ENCODE measurements around the gene EIF2AK2. TPM values are rescaled to one million over a fixed set of nuclear protein-coding genes. Genes with fewer than 3 reads are reported as not detected.

EIF2AK2 gene
- polyA plus RNA-seq, 2 donors: 3.6 to 4.0 TPM

DNA sequence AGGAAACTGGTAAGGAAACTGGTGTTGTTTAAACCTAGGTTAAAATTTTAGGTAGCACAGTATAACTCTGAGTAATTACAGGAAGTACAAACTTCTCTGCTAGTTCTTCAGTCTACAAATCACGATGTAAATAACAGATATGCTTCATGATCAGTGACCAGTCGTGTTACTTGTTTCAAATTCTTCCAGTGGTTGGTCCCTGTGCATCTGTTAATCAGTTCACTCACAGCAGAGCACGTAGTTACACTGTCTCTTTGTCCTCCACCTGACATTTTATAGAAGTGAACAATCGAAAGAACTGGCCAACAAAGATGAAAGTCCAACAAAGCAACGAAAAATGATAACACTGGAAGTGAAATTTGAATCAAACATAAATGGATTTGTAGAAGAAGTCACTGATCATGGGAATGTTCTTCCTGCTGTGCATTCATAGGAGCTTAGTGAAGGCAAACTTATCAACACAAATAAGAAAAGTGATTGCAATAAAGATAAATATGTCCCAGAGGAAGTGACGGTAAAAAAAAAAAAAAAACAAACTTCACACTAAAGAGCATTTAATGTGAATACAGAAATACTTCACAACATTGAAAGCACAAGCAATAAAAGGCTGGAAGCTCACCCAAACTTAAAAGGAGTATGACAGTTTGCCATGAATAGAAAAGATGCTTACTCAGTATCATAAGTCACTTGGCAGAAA, 7.0 kb downstream of the EIF2AK2 start:
- H3K27me3 ChIP-seq (ENCODE audit: control insufficient read depth in 1 of 2, insufficient read depth in 2 of 2, low read length in 2 of 2): no peaks in the 10 kb centered on the region
- WGBS, 2 donors: 44 to 58% methylated on average over 6 of the region's 6 CpGs
- H3K36me3 ChIP-seq (ENCODE audit: control insufficient read depth in 2 of 2, insufficient read depth in 2 of 2, low read length in 1 of 2): peaks cover 0 to 5% of the 10 kb centered on the region in 2 donors
- no peaks in the 10 kb centered on the region for H3K4me1 ChIP-seq (ENCODE audit: control insufficient read depth in 2 of 2, insufficient read depth in 2 of 2, low read length in 1 of 2)
- no peaks in the 10 kb centered on the region for H3K9me3 ChIP-seq (ENCODE audit: control insufficient read depth in 2 of 2, insufficient read depth in 1 of 2, low read depth in 1 of 2, low read length in 1 of 2)
- H3K27ac ChIP-seq (ENCODE audit: low read depth in 2 of 2, low read length in 1 of 2): no peak overlapping the region
- no peak overlapping the region for H3K4me3 ChIP-seq (ENCODE audit: low read depth in 1 of 2, low read length in 2 of 2)

DNA sequence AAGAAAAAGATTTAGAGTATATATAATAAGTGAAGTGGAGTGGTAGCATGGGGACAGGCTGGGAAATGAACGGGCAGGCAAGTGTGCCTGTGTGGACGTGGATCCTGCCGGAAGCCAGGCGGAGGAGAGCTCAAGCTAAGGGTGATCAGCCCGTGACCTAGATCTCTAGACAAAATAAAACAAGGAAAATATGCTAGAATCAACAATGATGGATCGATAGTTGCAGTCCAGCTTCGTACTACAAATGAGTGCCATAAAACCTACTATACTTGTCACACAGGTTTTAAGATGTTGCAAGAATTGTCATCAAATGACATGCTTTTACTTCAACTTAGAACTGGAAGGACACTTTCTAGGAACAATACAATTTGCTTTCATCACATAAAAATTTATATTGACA, 8.5 kb downstream of the EIF2AK2 start:
- H3K36me3 ChIP-seq (ENCODE audit: control insufficient read depth in 2 of 2, insufficient read depth in 2 of 2, low read length in 1 of 2): peaks cover 5 to 6% of the 10 kb centered on the region in 2 donors
- no peak overlapping the region for H3K27ac ChIP-seq (ENCODE audit: low read depth in 2 of 2, low read length in 1 of 2)
- H3K4me1 ChIP-seq (ENCODE audit: control insufficient read depth in 2 of 2, insufficient read depth in 2 of 2, low read length in 1 of 2): no peaks in the 10 kb centered on the region
- H3K4me3 ChIP-seq (ENCODE audit: low read depth in 1 of 2, low read length in 2 of 2): no peak overlapping the region
- 71 to 86% methylated on average over 7 of the region's 7 CpGs for WGBS, 2 donors
- no peaks in the 10 kb centered on the region for H3K9me3 ChIP-seq (ENCODE audit: control insufficient read depth in 2 of 2, insufficient read depth in 1 of 2, low read depth in 1 of 2, low read length in 1 of 2)
- no peaks in the 10 kb centered on the region for H3K27me3 ChIP-seq (ENCODE audit: control insufficient read depth in 1 of 2, insufficient read depth in 2 of 2, low read length in 2 of 2)

DNA sequence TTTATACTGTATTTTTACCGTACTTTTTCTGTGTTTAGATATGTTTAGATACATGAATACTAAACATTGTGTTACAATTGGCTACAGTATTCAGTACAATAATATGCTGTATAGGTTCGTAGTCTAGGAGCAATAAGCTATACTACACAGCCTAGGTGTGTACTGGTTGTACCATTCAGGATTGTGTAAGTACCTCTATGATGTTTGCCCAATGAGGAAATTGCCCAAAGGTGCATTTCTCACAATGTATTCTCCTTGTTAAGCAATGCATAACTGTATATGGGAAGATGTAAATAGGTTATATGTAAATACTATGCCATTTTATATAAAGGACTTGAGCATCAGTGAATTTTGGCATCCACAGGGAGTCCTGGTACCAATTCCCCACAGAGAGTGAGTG, 10.7 kb downstream of the EIF2AK2 start:
- Histone ChIP-seq H3K27me3 (ENCODE audit: control insufficient read depth in 1 of 2, insufficient read depth in 2 of 2, low read length in 2 of 2) (no peaks in the 10 kb centered on the region), H3K4me1 (ENCODE audit: control insufficient read depth in 2 of 2, insufficient read depth in 2 of 2, low read length in 1 of 2) (no peaks in the 10 kb centered on the region), H3K36me3 (ENCODE audit: control insufficient read depth in 2 of 2, insufficient read depth in 2 of 2, low read length in 1 of 2) (peaks cover 5 to 6% of the 10 kb centered on the region in 2 donors), H3K9me3 (ENCODE audit: control insufficient read depth in 2 of 2, insufficient read depth in 1 of 2, low read depth in 1 of 2, low read length in 1 of 2) (no peaks in the 10 kb centered on the region), H3K4me3 (ENCODE audit: low read depth in 1 of 2, low read length in 2 of 2) (no peak overlapping the region), H3K27ac (ENCODE audit: low read depth in 2 of 2, low read length in 1 of 2) (no peak overlapping the region)
- 95 to 97% methylated on average over 2 of the region's 2 CpGs for WGBS, 2 donors

DNA sequence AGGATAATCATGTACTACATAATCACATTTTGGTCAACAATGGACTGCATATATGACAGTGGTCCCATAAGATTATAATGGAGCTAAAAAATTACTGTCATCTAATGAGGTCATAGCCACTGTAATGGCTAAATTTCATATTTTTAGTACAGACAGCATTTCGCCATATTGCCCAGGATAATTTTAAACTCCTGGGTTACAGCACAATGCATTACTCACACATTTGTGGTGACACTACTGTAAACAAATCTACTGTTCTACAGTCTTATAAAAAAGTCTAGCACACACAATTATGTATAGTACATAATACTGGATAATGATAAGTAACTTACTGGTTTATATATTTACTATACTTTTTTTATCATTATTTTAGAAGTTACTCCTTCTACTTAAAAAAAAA, 12.8 kb downstream of the EIF2AK2 start:
- H3K36me3 ChIP-seq (ENCODE audit: control insufficient read depth in 2 of 2, insufficient read depth in 2 of 2, low read length in 1 of 2): peaks cover 5 to 6% of the 10 kb centered on the region in 2 donors
- no peaks in the 10 kb centered on the region for H3K9me3 ChIP-seq (ENCODE audit: control insufficient read depth in 2 of 2, insufficient read depth in 1 of 2, low read depth in 1 of 2, low read length in 1 of 2)
- 92 to 95% methylated on average over 1 of the region's 1 CpG for WGBS, 2 donors
- H3K4me1 ChIP-seq (ENCODE audit: control insufficient read depth in 2 of 2, insufficient read depth in 2 of 2, low read length in 1 of 2): no peaks in the 10 kb centered on the region
- H3K4me3 ChIP-seq (ENCODE audit: low read depth in 1 of 2, low read length in 2 of 2): no peak overlapping the region
- no peaks in the 10 kb centered on the region for H3K27me3 ChIP-seq (ENCODE audit: control insufficient read depth in 1 of 2, insufficient read depth in 2 of 2, low read length in 2 of 2)
- H3K27ac ChIP-seq (ENCODE audit: low read depth in 2 of 2, low read length in 1 of 2): no peak overlapping the region

DNA sequence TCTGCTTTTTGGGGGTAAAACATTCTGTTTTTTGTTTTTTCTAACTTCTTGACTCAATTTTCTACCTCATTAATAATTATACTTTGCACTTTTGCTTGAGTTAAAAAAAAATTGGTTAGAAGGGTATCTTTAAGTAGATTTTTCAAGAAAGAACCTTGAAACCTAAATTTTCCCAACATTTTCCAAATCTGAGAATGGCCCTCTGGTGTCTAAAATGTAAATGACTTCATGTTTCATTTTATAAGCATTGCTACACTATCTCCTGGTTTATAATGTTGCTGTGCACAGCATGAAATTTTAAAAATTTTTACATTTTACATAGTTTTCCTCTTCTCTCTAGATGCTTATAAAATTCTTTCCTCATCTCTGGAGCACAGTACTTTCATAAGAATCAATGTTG, 14.2 kb downstream of the EIF2AK2 start:
- no peaks in the 10 kb centered on the region for H3K9me3 ChIP-seq (ENCODE audit: control insufficient read depth in 2 of 2, insufficient read depth in 1 of 2, low read depth in 1 of 2, low read length in 1 of 2)
- H3K27me3 ChIP-seq (ENCODE audit: control insufficient read depth in 1 of 2, insufficient read depth in 2 of 2, low read length in 2 of 2): no peaks in the 10 kb centered on the region
- H3K4me3 ChIP-seq (ENCODE audit: low read depth in 1 of 2, low read length in 2 of 2): no peak overlapping the region
- H3K36me3 ChIP-seq (ENCODE audit: control insufficient read depth in 2 of 2, insufficient read depth in 2 of 2, low read length in 1 of 2): peaks cover 5 to 6% of the 10 kb centered on the region in 2 donors
- no peak overlapping the region for H3K27ac ChIP-seq (ENCODE audit: low read depth in 2 of 2, low read length in 1 of 2)
- H3K4me1 ChIP-seq (ENCODE audit: control insufficient read depth in 2 of 2, insufficient read depth in 2 of 2, low read length in 1 of 2): no peaks in the 10 kb centered on the region

DNA sequence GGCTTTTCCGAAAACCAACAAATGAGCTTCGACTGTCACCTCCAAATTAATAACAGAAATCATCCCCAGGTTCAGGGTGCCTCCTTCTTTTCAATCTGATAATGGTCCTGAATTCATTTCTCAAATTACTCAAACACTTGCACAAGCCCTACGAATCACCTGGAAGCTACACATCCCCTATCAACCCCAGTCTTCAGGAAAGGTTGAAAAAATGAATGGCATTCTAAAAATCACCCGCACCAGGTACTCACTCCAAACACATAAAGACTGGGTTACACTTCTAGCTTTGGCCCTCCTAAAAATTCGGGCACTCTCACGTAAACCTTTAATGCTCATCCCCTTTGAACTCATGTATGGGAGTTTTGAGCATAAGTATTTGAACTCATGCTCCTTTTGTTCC, 23.9 kb downstream of the EIF2AK2 start:
- no peaks in the 10 kb centered on the region for H3K9me3 ChIP-seq (ENCODE audit: control insufficient read depth in 2 of 2, insufficient read depth in 1 of 2, low read depth in 1 of 2, low read length in 1 of 2)
- no peak overlapping the region for H3K27ac ChIP-seq (ENCODE audit: low read depth in 2 of 2, low read length in 1 of 2)
- 97% methylated on average over 6 of the region's 6 CpGs for WGBS, 2 donors
- no peaks in the 10 kb centered on the region for H3K27me3 ChIP-seq (ENCODE audit: control insufficient read depth in 1 of 2, insufficient read depth in 2 of 2, low read length in 2 of 2)
- H3K4me1 ChIP-seq (ENCODE audit: control insufficient read depth in 2 of 2, insufficient read depth in 2 of 2, low read length in 1 of 2): no peaks in the 10 kb centered on the region
- peaks cover 0 to 20% of the 10 kb centered on the region in 2 donors for H3K36me3 ChIP-seq (ENCODE audit: control insufficient read depth in 2 of 2, insufficient read depth in 2 of 2, low read length in 1 of 2)
- no peak overlapping the region for H3K4me3 ChIP-seq (ENCODE audit: low read depth in 1 of 2, low read length in 2 of 2)

DNA sequence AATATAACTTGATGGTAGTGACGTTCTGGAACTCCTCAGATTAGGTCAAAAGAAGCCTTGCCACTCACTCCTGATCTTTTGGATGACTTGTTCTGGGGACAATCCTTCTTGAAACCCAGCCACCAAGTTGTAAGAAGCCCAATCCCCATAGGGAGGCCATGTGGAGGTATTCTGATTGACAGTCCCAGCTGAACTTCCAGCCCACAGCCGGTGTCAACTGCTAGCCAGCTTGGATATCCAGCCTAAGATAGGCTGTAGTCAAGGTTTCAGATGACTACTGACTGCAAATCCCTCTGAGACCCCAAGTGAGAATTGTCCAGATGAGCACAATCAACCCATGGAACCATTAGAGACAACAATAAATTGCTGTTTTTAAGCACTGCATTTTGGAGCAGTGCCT, 31.4 kb downstream of the EIF2AK2 start:
- Histone ChIP-seq H3K27ac (ENCODE audit: low read depth in 2 of 2, low read length in 1 of 2) (no peak overlapping the region), H3K36me3 (ENCODE audit: control insufficient read depth in 2 of 2, insufficient read depth in 2 of 2, low read length in 1 of 2) (peaks cover 4 to 6% of the 10 kb centered on the region in 2 donors)
- WGBS, 2 donors: 96 to 97% methylated on average over 2 of the region's 2 CpGs

DNA sequence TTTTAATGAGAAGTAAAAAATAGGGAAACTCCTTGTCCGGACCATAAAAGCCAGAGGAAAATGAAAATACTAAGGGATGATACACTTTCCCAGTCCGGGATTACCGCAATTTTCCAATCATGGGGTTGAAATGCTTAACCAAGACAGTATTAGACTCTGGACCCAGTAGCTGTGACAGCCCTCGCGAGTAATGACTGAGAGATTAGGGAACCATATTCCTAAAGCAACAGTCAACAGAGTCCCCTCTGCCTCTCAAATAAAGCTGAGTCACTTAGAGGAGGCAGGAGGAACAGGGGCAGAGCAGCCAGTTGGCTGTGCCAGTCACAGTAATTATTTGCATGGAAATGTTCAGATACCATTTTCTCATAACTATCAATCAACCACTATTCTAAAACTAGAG, 37.6 kb downstream of the EIF2AK2 start:
- WGBS, 2 donors: 95 to 96% methylated on average over 5 of the region's 5 CpGs
- no peak overlapping the region for H3K27ac ChIP-seq (ENCODE audit: low read depth in 2 of 2, low read length in 1 of 2)
- H3K27me3 ChIP-seq (ENCODE audit: control insufficient read depth in 1 of 2, insufficient read depth in 2 of 2, low read length in 2 of 2): no peaks in the 10 kb centered on the region
- peaks cover 3 to 4% of the 10 kb centered on the region in 2 donors for H3K36me3 ChIP-seq (ENCODE audit: control insufficient read depth in 2 of 2, insufficient read depth in 2 of 2, low read length in 1 of 2)
- no peaks in the 10 kb centered on the region for H3K9me3 ChIP-seq (ENCODE audit: control insufficient read depth in 2 of 2, insufficient read depth in 1 of 2, low read depth in 1 of 2, low read length in 1 of 2)
- H3K4me3 ChIP-seq (ENCODE audit: low read depth in 1 of 2, low read length in 2 of 2): no peak overlapping the region
- H3K4me1 ChIP-seq (ENCODE audit: control insufficient read depth in 2 of 2, insufficient read depth in 2 of 2, low read length in 1 of 2): no peaks in the 10 kb centered on the region

More for the DNA sequence above, 31.4 kb downstream of the EIF2AK2 start:
- Histone ChIP-seq H3K9me3 (ENCODE audit: control insufficient read depth in 2 of 2, insufficient read depth in 1 of 2, low read depth in 1 of 2, low read length in 1 of 2) (no peaks in the 10 kb centered on the region), H3K27me3 (ENCODE audit: control insufficient read depth in 1 of 2, insufficient read depth in 2 of 2, low read length in 2 of 2) (no peaks in the 10 kb centered on the region), H3K4me3 (ENCODE audit: low read depth in 1 of 2, low read length in 2 of 2) (no peak overlapping the region), H3K4me1 (ENCODE audit: control insufficient read depth in 2 of 2, insufficient read depth in 2 of 2, low read length in 1 of 2) (no peaks in the 10 kb centered on the region)

DNA sequence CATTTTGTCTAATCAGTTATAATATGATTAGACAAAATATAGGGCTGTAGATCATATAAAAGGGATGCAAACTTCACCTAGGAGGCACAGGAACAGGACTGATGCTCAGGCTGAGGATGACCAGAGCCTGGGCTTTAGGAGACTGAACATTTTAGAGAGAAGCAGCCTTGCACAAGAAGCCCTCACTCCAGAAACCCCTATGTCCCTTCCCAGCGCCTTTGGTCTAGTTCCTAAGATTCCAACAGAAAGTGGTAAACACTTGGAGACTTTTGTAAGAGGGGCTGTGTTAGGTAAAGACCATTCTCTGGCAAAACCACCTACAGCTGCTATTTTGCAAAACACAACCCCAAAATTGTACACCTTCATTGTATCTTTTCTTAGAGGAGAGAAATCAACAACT, 39.2 kb downstream of the EIF2AK2 start:
- no peaks in the 10 kb centered on the region for H3K27me3 ChIP-seq (ENCODE audit: control insufficient read depth in 1 of 2, insufficient read depth in 2 of 2, low read length in 2 of 2)
- no peak overlapping the region for H3K4me3 ChIP-seq (ENCODE audit: low read depth in 1 of 2, low read length in 2 of 2)
- peaks cover 0 to 4% of the 10 kb centered on the region in 2 donors for H3K36me3 ChIP-seq (ENCODE audit: control insufficient read depth in 2 of 2, insufficient read depth in 2 of 2, low read length in 1 of 2)
- WGBS, 2 donors: 90 to 92% methylated on average over 1 of the region's 1 CpG
- no peaks in the 10 kb centered on the region for H3K4me1 ChIP-seq (ENCODE audit: control insufficient read depth in 2 of 2, insufficient read depth in 2 of 2, low read length in 1 of 2)
- no peaks in the 10 kb centered on the region for H3K9me3 ChIP-seq (ENCODE audit: control insufficient read depth in 2 of 2, insufficient read depth in 1 of 2, low read depth in 1 of 2, low read length in 1 of 2)
- no peak overlapping the region for H3K27ac ChIP-seq (ENCODE audit: low read depth in 2 of 2, low read length in 1 of 2)

DNA sequence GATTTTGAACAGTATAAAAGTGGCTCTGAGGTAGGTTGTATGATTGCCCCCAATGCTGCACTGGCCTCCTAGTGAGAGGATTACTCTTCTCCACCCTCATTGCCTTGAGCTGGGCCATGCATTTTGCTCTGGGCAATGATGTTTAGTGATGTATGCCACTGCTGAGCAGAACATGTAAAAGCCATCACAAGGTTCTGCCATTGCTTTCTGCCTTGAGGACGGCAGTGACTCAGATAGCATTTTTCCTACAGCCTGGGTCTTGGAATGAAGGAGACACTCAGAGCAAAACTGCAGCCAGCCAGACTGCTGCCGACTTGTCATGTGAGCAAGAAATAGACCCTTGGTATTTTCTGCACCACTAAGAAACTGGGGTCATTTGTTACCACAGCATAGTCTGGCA, 44.8 kb downstream of the EIF2AK2 start:
- Histone ChIP-seq H3K4me1 (ENCODE audit: control insufficient read depth in 2 of 2, insufficient read depth in 2 of 2, low read length in 1 of 2) (no peaks in the 10 kb centered on the region), H3K27ac (ENCODE audit: low read depth in 2 of 2, low read length in 1 of 2) (no peak overlapping the region), H3K36me3 (ENCODE audit: control insufficient read depth in 2 of 2, insufficient read depth in 2 of 2, low read length in 1 of 2) (peaks cover 2 to 7% of the 10 kb centered on the region in 2 donors), H3K27me3 (ENCODE audit: control insufficient read depth in 1 of 2, insufficient read depth in 2 of 2, low read length in 2 of 2) (no peaks in the 10 kb centered on the region), H3K9me3 (ENCODE audit: control insufficient read depth in 2 of 2, insufficient read depth in 1 of 2, low read depth in 1 of 2, low read length in 1 of 2) (no peaks in the 10 kb centered on the region), H3K4me3 (ENCODE audit: low read depth in 1 of 2, low read length in 2 of 2) (no peak overlapping the region)
- 72 to 98% methylated on average over 2 of the region's 2 CpGs for WGBS, 2 donors
